HG03378 (cell line): ENCODE data around the gene LCA5L.

Experiments used
- ATAC-seq: cut with Tn5 transposase; IDR thresholded peaks from one replicate; pipeline ENCODE4 v1.9.1; 2021; ENCODE audit warnings: mild to moderate bottlenecking, moderate library complexity; ENCODE audit not compliant: unreplicated experiment

LCA5L gene

GRCh38 chr21:39445321-39446269, at the start of gene LCA5L:
Gene LCA5L, minus strand, starts transcription at chr21:39445778. Its CDS starts 17,285 bp downstream, at chr21:39428493.
- ATAC-seq, result peak; percentile 70

DNA sequence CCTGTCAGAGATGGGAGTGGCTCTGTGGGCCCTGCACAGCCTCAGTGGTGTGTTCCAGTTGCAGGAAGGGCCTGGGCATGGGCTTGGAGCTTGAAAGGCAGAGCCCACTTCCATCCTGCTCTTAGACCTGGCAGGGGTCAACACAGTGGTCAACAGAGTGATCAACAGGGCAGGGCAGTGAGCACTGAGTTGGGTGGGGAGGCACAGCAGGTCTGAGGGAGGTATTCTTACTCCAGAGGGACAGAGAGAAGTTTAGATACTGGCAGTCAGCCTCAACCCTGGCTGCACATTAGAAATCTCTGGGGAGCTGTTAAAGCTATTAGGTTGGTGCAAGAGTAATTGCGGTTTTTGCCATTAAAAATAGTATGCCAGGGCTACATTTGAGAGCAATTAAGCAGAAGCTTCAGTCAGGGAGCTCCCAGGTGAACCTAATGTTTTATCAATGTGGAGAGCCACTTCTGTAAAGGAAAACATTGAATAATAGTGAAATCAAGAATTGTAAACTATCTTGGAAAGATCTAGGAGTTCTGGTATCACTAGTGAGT, 43.9 kb upstream of the LCA5L start:
- no peak for ATAC-seq

- no peak for ATAC-seq
Measured at GRCh38 chr21:39484711-39485276, 39.2 kb upstream of the LCA5L start.

GRCh38 chr21:39483917-39484316, 38.3 kb upstream of the LCA5L start:
- ATAC-seq, result no peak

DNA sequence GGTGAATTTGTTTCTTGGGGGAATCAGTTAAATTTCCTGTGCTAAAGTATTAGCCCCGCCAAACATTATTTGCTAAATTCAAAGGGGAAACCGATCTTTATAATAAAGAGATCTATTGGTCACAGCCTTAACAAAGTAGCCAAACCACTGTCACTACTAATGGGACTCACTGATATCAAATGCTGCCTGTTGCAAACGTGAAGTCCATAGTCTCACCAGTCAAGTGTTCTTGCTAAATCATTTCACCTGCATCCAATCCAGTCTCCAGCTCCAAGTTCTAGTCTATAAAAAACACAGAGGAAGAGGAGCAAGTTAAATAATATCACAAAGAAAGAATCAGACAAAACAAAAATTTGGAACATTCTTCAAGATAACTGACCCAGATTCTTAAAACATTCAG, 36.3 kb upstream of the LCA5L start:
- ATAC-seq, result no peak

DNA sequence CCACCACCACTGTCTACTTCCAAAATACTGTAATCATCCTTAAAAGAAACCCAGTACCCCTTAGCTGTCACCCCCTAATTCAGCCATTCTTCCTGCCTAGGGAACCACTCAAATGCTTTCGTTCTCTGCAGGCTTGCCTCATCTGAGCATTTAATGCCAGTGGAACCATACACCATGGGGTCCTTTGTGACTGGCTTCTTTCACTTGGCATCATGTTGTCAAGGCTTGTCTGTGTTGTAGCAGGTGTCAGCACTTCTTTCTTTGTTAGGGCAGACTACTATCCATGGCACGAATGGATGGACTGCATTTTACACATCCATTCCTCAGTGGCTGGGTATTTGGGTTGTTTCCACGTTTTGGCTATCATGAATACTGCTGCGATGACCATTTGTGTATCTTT, 34.7 kb upstream of the LCA5L start:
- ATAC-seq, result no peak

DNA sequence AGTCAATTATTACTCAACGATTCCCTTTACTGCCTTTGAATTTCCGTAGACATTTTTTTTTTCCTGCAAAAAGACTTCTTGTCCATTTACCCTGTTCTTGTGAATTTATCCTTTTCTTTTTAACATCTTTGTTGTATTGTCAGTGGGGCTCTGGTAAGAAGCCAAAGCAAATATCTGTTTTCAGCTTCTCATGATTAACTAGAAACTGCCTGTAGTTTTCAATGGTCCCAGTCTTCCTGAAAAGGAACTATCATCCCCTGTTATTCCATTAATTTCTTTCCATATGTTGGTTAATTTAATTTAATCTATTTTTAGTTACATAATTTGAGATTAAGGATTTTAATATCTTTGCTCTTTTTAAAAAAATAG, 34.2 kb upstream of the LCA5L start:
- ATAC-seq, result no peak

DNA sequence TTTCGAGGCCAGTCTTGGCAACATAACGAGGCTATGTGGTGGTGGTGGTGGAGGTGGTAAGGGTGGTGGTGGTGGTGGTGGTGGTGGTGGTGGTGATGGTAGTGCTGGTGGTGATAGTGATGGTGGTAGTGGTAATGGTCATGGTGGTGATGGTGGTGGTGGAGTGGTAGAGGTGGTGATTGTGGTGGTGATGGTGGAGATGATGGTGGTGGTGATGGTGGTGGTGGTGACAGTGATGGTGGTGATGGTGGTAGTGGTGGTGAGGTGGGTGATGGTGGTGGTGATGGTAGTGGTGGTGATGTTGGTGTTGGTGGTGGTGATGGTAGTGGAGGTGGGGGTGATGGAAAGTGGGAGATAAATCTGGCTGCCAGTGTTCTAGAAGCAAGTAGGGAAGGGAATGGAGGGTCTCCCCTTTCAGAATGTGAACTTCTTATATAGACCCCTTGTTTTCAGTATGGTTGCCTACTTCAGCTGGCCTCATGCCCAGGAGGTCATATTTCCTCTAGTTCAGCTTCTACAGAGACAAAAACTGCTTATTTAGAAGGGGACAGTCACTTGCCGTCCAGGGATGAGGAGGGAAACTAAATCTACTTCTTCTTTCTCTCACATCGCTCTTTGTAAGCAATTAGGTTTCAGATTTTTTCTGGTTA, 33.7 kb upstream of the LCA5L start:
- no peak for ATAC-seq

GRCh38 chr21:39474611-39475010, 29.0 kb upstream of the LCA5L start:
- no peak for ATAC-seq

DNA sequence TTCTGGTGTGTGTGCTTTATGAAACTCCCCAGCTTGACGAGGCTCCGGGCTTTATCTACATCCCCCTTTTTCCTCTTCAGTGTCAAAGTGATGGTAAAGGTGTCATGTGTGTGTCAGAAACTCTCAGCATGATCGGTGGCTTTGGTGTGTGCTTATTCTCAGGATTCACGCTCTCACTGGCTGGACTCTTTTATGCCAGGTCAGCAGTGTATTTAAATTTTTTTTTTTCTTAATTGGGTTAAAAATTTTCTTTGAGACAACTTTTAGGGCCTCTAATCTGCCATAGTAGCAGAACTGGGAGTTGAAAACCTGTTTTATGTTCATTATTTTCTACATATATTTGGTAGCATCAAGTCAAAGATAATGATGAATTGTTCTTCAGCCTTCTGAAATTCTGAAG, 27.2 kb upstream of the LCA5L start:
- no peak for ATAC-seq

DNA sequence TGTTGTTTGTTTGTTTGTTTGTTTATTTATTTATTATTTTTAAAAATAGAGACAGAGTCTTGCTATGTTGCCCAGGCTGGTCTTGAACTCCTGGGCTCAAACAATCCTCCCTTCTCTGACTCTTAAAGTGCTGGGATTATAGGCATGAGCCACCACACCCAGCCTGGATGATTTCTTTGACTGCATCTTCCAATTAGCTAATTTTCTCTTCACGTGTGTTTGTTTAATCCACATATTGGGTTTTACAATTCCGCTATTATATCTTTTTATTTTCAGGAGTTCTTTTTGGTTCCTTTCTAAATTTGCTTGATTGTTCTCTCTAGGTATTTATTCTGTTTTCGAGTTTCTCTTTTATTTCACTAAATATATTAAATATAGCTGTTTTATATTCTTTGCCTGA, 26.0 kb upstream of the LCA5L start:
- no peak for ATAC-seq

DNA sequence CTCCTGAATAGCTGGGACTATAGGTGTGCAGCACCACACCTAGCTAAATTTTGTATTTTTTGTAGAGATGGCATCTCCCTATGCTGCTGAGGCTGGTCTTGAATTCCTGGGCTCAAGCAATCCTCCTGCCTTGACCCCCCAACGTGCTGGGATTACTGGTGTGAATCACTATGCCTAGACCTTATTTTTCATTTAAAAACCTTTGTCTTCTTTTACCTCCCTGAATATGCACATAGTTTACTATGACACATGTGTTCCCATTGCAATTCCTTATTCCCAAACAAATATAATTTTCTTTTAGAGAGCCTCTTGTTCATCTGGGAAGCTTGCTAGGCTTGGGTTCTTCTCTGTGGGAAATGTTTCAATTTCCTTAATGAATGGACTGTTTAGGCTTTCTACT, 23.0 kb upstream of the LCA5L start:
- no peak for ATAC-seq

DNA sequence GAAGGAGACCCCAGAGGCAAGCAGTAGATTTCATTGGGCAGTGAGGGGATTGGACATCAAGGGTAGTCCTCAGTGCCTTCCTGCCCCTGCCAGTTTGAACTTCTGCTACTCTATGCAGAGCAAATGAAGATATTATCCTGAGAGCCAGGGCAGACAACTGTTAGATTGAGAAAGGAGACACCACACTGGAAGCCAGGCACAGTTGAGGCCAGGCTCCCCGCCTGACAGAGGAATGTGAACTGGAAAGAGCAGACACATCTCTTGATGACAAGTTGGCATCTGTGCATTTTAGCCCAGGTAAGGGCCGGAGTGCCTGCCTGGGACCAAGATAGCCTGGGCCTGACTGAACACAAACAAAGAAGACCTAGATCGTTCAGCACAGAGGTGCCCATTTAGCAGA, 22.2 kb upstream of the LCA5L start:
- ATAC-seq, result no peak

DNA sequence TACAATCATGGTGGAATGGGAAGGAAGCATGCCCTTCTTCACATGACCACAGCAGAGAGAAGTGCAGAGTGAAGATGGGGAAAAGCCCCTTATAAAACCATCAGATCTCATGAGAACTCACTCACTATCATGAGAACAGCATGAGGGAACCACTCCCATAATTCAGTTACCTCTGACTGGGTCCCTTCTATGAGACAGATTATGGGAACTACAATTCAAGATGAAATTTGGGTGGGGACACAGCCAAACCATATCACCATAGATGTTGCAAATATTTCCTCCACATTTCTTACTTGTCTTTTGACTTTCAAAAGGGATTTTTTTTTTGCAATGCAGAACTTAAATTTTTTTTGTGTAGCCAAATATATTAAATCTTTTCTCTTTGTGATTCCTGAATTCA, 21.0 kb upstream of the LCA5L start:
- ATAC-seq, result no peak

- no peak for ATAC-seq
Measured at GRCh38 chr21:39463308-39463707, 17.7 kb upstream of the LCA5L start.

DNA sequence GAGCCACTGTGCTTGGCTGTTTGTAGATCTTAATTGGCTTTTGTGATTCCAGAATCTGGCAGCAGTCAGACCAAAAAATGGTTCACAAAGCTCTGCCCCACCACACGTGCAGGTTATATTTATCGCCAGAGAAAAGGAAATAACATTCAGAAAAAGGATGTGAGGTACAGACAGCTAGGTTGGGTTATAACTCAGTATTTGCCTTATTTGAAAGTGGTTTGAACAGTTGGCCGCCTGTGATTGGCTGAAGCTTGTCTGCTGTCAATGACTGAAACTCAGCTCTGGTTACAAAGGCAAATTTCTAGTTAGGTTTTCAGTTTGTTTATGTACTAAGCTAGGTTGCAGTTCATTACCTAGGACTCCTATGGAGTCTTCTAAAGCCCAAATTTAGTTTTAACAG, 15.8 kb upstream of the LCA5L start:
- ATAC-seq, result peak; percentile 63

DNA sequence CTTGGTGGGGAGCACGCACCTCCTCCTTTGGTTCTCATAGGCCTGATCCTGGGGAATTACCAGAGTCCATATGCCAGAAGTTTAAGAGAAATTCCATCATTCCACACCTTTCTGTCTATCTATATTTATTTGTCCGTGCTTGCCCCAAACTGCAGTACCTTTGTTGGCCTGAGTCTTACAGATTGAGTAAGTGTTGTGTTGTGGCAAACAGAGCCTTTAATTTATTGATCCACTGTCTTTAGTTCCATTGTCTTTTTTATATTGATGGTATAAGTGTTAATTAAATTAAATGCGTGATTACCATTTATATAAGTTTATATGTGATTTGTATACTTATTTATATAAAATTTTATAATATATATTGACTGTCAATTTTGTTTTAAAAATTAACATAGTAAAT, 11.1 kb upstream of the LCA5L start:
- no peak for ATAC-seq

DNA sequence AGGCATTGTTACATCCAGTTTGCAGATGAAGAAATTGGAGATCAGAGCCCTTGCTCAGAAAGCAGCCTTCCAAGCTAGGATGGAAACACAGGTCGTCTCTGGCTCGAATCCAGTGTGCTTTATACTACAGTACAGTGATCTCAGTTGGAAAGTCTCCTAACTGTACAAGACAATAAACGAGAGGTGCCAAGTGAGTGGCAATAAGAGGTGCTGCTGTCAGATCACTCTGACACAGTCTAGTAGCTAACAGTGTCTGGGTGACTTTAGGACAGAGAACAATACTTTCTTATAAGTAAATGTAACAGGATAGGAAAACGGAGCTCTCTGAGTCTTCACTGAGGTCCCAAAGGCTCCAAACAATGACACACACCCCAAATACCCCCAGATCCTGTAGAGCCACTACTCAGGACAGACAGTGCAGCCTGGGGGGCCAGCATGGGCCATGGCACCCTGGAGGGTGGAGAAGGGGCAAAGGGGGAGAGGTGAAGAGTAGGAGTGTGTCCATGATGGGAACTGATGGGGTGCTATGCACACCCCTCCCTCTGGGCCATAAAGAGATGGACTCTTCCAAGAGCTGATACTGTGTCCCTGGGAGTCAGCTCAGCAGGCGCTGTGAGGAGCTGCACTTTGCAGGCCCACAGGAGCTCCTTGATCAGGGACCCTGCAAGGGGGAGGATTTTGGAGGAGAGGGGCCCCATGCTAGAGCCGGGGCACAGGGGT, 9.5 kb upstream of the LCA5L start:
- no peak for ATAC-seq

- no peak for ATAC-seq
Measured at GRCh38 chr21:39453571-39454179, 8.1 kb upstream of the LCA5L start.

- ATAC-seq, result no peak
Measured at GRCh38 chr21:39452970-39453342, 7.4 kb upstream of the LCA5L start.
